Large intestine (tissue), 3 donors: ENCODE measurements around the gene BUB3. TPM values are rescaled to one million over a fixed set of nuclear protein-coding genes. Genes with fewer than 3 reads are reported as not detected.

Source experiments
- DNase-seq, 2 donors: peaks; one replicate each; pipeline versions ENCODE4 v3.0.0 to v3.0.0-alpha.2; 2013
- H3K27ac ChIP-seq: one replicate; pipeline ENCODE4 v1.5.1; 2013; ENCODE audit warnings: low read length
- H3K27me3 ChIP-seq: 2 replicates; pipeline ENCODE4 v1.6.1; 2013; ENCODE audit warnings: low read length; ENCODE audit not compliant: control insufficient read depth, insufficient read depth
- H3K36me3 ChIP-seq: 2 replicates; pipeline ENCODE4 v1.6.1; 2013; ENCODE audit warnings: low read length; ENCODE audit not compliant: control insufficient read depth, insufficient read depth
- H3K4me1 ChIP-seq: one replicate; pipeline ENCODE4 v1.6.1; 2013; ENCODE audit warnings: low read length; ENCODE audit not compliant: control insufficient read depth, insufficient read depth
- H3K4me3 ChIP-seq: one replicate; pipeline ENCODE4 v1.5.1; 2013; ENCODE audit warnings: low read length
- H3K9me3 ChIP-seq: one replicate; pipeline ENCODE4 v1.6.1; 2013; ENCODE audit warnings: mild to moderate bottlenecking, low read depth, low read length, moderate library complexity; ENCODE audit not compliant: control insufficient read depth
- WGBS: methylation state at CpG from one replicate; pipeline ENCODE4 v1.1.5; 2013; ENCODE audit warnings: low lambda C conversion rate; ENCODE audit not compliant: insufficient coverage; 5-methylcytosine and 5-hydroxymethylcytosine counted together
- polyA plus RNA-seq: library from polyadenylated mRNA; unstranded; fragments of 120-200 nt; gene quantifications from one replicate; pipeline ENCODE4 v1.2.1, GENCODE V29; 2013

BUB3 gene
- polyA plus RNA-seq, 1 donor, result 95.2 TPM

DNA sequence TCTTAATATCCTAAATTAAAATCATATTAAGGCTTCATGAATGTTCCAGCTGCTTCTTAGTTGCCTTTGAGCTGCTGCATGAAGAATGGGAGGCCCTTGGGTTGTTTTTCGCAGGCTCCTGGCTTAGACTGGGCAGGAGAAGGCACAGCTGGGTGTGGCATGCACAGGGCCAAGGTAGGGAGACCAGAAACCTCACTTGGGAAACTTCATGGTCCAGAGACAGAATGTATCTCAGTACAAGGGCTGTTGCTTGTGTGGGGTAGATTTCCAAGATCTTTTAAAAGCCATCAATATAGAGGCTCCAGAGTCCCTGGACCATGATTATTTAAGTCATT lies 49.9 kb downstream of the BUB3 start:
- Histone ChIP-seq H3K9me3 (peaks cover 3% of the 10 kb centered on the region), H3K27ac (no peak overlapping the region), H3K4me3 (no peak overlapping the region), H3K4me1 (no peaks in the 10 kb centered on the region), H3K36me3 (no peaks in the 10 kb centered on the region), H3K27me3 (no peaks in the 10 kb centered on the region)
- no peak for DNase-seq
- WGBS, result no CpG with 5 or more reads among the region's 1 CpG

DNA sequence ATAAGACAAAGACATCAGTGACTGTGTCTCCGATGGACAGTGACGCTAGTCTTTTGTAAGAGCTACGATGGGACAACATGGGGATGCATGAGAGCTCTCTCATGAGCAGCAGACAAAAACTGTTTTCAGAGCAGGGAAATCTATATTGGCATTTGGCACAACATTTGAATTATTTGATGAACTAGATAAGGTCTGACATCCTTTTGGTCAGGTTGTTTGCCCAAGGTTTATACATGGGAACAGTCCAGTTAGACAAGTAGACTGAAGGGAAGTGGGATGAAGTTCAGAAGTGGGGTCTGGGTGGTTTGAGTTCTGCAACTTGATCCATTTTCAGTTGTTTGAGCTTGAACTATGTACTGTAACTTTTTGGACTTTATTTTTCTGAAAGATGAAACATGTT lies 50.8 kb downstream of the BUB3 start:
- WGBS, result no CpG with 5 or more reads among the region's 3 CpGs
- no peak for DNase-seq
- H3K4me1 ChIP-seq, result no peaks in the 10 kb centered on the region
- H3K27me3 ChIP-seq, result no peaks in the 10 kb centered on the region
- H3K9me3 ChIP-seq, result peaks cover 3% of the 10 kb centered on the region
- H3K4me3 ChIP-seq, result no peak overlapping the region
- no peak overlapping the region for H3K27ac ChIP-seq
- H3K36me3 ChIP-seq, result no peaks in the 10 kb centered on the region

- Histone ChIP-seq H3K36me3 (no peaks in the 10 kb centered on the region), H3K4me3 (no peak overlapping the region), H3K9me3 (peaks cover 3% of the 10 kb centered on the region), H3K27ac (no peak overlapping the region), H3K4me1 (no peaks in the 10 kb centered on the region), H3K27me3 (no peaks in the 10 kb centered on the region)
- DNase-seq, result no peak
- no CpG with 5 or more reads among the region's 1 CpG for whole genome bisulfite sequencing
Measured at GRCh38 chr10:123212063-123212462, 57.9 kb downstream of the BUB3 start.

DNA sequence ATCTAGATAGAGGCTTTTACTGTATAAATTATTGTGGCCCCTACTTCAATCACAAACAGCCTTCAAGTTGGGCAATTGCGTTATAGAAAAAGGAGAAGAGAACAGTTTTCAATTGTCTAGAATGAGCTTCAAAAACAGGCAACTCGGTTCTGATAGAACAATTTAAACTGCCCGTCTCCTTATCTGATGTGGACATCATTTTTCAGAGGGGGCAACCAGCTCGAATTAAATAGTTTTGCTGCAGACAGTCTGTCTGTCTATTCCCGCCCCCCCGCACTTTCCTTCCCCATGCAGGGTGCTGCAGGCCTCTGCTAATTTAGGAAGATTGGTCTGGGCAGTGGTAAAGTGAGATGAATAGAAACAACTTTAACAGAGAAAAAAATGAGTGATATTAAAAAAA lies 58.4 kb downstream of the BUB3 start:
- WGBS, result 83% methylated on average over 4 of the region's 6 CpGs

DNA sequence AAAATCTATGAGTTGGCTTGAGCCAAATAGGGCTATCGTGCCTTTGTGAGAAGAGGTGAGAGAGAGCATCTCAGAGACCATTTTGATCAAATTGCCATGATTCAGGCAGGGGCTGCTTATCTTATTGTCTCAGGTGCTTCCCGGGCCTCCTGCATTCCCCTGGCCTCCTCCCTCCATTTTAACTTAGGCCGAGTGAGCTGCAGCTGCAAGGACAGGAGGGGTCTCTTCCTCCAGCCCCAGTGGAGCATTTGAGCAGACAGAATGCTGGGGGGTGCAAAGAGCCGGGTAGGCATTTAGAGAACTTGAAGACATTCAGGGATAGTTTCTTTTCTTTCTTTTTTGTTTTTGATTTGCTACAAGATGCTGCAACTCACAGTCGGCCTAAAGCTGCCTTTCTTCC lies 59.0 kb downstream of the BUB3 start:
- no peaks in the 10 kb centered on the region for H3K27me3 ChIP-seq
- no CpG with 5 or more reads among the region's 5 CpGs for WGBS
- no peaks in the 10 kb centered on the region for H3K9me3 ChIP-seq
- H3K27ac ChIP-seq, result no peak overlapping the region
- DNase-seq, result no peak
- H3K36me3 ChIP-seq, result no peaks in the 10 kb centered on the region
- no peak overlapping the region for H3K4me3 ChIP-seq
- H3K4me1 ChIP-seq, result no peaks in the 10 kb centered on the region

More for the DNA sequence above, 58.4 kb downstream of the BUB3 start:
- DNase-seq, result no peak
- no peak overlapping the region for H3K4me3 ChIP-seq
- H3K4me1 ChIP-seq, result no peaks in the 10 kb centered on the region
- H3K27ac ChIP-seq, result no peak overlapping the region
- no peaks in the 10 kb centered on the region for H3K27me3 ChIP-seq
- no peaks in the 10 kb centered on the region for H3K36me3 ChIP-seq
- peaks cover 3% of the 10 kb centered on the region for H3K9me3 ChIP-seq

Other genes with a start within 250 kb of the BUB3 start
- not detected for gene FAM24A, start 243.8 kb upstream of the BUB3 start, polyA plus RNA-seq
- 11.4 TPM for gene C10orf88, start 200.2 kb upstream of the BUB3 start, polyA plus RNA-seq
- 6.8 TPM for gene PSTK, start 174.0 kb upstream of the BUB3 start, polyA plus RNA-seq
- gene IKZF5, start 145.6 kb upstream of the BUB3 start, polyA plus RNA-seq, result 18.2 TPM
- 19.6 TPM for gene ACADSB, start 145.4 kb upstream of the BUB3 start, polyA plus RNA-seq
- gene HMX3, start 18.4 kb upstream of the BUB3 start, polyA plus RNA-seq, result 1.5 TPM
- gene HMX2, start 6.3 kb upstream of the BUB3 start, polyA plus RNA-seq, result 1.1 TPM